GM18951 (cell line): ENCODE data around the gene KPNA1.

Experiments used
- POLR2A ChIP-seq: IDR thresholded peaks from 4 replicates; pipeline ENCODE4 v1.6.1; 2011; ENCODE audit warnings: mild to moderate bottlenecking; ENCODE audit not compliant: insufficient read length, insufficient read depth; ENCODE audit errors: extremely low read depth
- in situ Hi-C: fragments of 300-500 bp; cut with MboI; formaldehyde crosslinking; loops from one replicate; pipeline ENCODE4 v1.12.0; 2022; ENCODE audit warnings: low sequenced_read_pairs, mixed read lengths, inconsistent platforms; ENCODE audit not compliant: unreplicated experiment

The KPNA1 gene

GRCh38 chr3:122546151-122546550 is 31.4 kb upstream of the KPNA1 start:
- TF ChIP-seq POLR2A, result no peak
- in situ Hi-C loops, result loop anchor here (25.0 kb wide), 1 partner anchor 491 kb away; the partner anchor contains the start of gene SEMA5B

- in situ Hi-C loops, result loop anchor here (25.0 kb wide), 1 partner anchor 498 kb away; the partner anchor contains the start of gene SEMA5B
- no peak for TF ChIP-seq POLR2A
Observed at GRCh38 chr3:122538956-122539490, 24.3 kb upstream of the KPNA1 start.

GRCh38 chr3:122536632-122537001 is 21.9 kb upstream of the KPNA1 start:
- in situ Hi-C loops, result loop anchor here (25.0 kb wide), 1 partner anchor 501 kb away; the partner anchor contains the start of gene SEMA5B
- TF ChIP-seq POLR2A, result no peak

- in situ Hi-C loops, result loop anchor here (25.0 kb wide), 1 partner anchor 501 kb away; the partner anchor contains the start of gene SEMA5B
- TF ChIP-seq POLR2A, result no peak
Observed at GRCh38 chr3:122535964-122536631, 21.4 kb upstream of the KPNA1 start.

- in situ Hi-C loops, result loop anchor here (25.0 kb wide), 1 partner anchor 503 kb away; the partner anchor contains the start of gene SEMA5B
Observed at GRCh38 chr3:122533931-122534334, 19.2 kb upstream of the KPNA1 start.

GRCh38 chr3:122533480-122533879 is 18.7 kb upstream of the KPNA1 start:
- no peak for TF ChIP-seq POLR2A
- in situ Hi-C loops, result loop anchor here (25.0 kb wide), 1 partner anchor 504 kb away; the partner anchor contains the start of gene SEMA5B

More at GRCh38 chr3:122533931-122534334, 19.2 kb upstream of the KPNA1 start:
- TF ChIP-seq POLR2A, result no peak

- TF ChIP-seq POLR2A, result no peak
- in situ Hi-C loops, result loop anchor here (25.0 kb wide), 1 partner anchor 507 kb away; the partner anchor contains the start of gene SEMA5B
Observed at GRCh38 chr3:122530164-122530563, 15.4 kb upstream of the KPNA1 start.

GRCh38 chr3:122523317-122523716 is 8.6 kb upstream of the KPNA1 start:
- TF ChIP-seq POLR2A, result no peak
- in situ Hi-C loops, result no loop called here

- in situ Hi-C loops, result no loop called here
- no peak for TF ChIP-seq POLR2A
Observed at GRCh38 chr3:122520861-122521260, 6.1 kb upstream of the KPNA1 start.

- no peak for TF ChIP-seq POLR2A
- in situ Hi-C loops, result no loop called here
Observed at GRCh38 chr3:122519693-122520092, 5.0 kb upstream of the KPNA1 start.

- in situ Hi-C loops, result no loop called here
- TF ChIP-seq POLR2A, result no peak
Observed at GRCh38 chr3:122516846-122517360, 2.2 kb upstream of the KPNA1 start.

- in situ Hi-C loops, result no loop called here
- TF ChIP-seq POLR2A, result no peak
Observed at GRCh38 chr3:122515870-122516269, 1.1 kb upstream of the KPNA1 start.

- in situ Hi-C loops, result no loop called here
- TF ChIP-seq POLR2A, result no peak
Observed at GRCh38 chr3:122515020-122515468, 305 bp upstream of the KPNA1 start.
